ENCODE results near the gene VAMP2. TPM values are rescaled to one million over a fixed set of nuclear protein-coding genes. Genes with fewer than 3 reads are reported as not detected.

The VAMP2 gene
- total and polyA plus RNA-seq, 10 of the 15 experiments (the other 5 are each of a cell fraction or from before 2014, with no cell fraction given): 3.0 to 35.2 (median 25.0) TPM

- TF ChIP-seq CEBPB (IDR thresholded peaks at IDR 0.05; ENCODE audit: borderline replicate concordance in 1 of 2, low read depth in 2 of 2, low read length in 2 of 2) (no peak), CHD4 (IDR thresholded peaks at IDR 0.05) (no peak), IKZF1 (conservative IDR thresholded peaks at IDR 0.05) (peak; percentile 94), ETV6 (conservative IDR thresholded peaks at IDR 0.05 in 1 of 2, IDR thresholded peaks at IDR 0.05 in 1 of 2; ENCODE audit: borderline replicate concordance in 1 of 2, low read depth in 1 of 2) (no peak), RELB (IDR thresholded peaks at IDR 0.05; ENCODE audit: low read depth) (peak; percentile 67; the same call in 1 of the 2 replicates), IRF4 (IDR thresholded peaks at IDR 0.05; ENCODE audit: low read depth, low read length) (peak; percentile 60; the same call in 1 of the 2 replicates), BCL3 (IDR thresholded peaks at IDR 0.05; ENCODE audit: borderline replicate concordance, insufficient read depth, low read depth, low read length, poor library complexity, severe bottlenecking) (no peak), CHD1 (IDR thresholded peaks at IDR 0.05; ENCODE audit: low read depth, low read length) (no peak), RAD51 (IDR thresholded peaks at IDR 0.05) (no peak), MTA2 (IDR thresholded peaks at IDR 0.05; ENCODE audit: low read depth) (peak; percentile 12; the same call in 1 of the 2 replicates), SPI1 (IDR thresholded peaks at IDR 0.05; ENCODE audit: borderline replicate concordance, insufficient read depth, low read depth, low read length) (no peak; the same call in 1 of the 2 replicates), TCF3 (IDR thresholded peaks at IDR 0.05; ENCODE audit: borderline replicate concordance, insufficient read depth, low read depth, low read length) (peak; percentile 72; the same call in 1 of the 2 replicates)
- TF ChIP-seq, protein P1, sequence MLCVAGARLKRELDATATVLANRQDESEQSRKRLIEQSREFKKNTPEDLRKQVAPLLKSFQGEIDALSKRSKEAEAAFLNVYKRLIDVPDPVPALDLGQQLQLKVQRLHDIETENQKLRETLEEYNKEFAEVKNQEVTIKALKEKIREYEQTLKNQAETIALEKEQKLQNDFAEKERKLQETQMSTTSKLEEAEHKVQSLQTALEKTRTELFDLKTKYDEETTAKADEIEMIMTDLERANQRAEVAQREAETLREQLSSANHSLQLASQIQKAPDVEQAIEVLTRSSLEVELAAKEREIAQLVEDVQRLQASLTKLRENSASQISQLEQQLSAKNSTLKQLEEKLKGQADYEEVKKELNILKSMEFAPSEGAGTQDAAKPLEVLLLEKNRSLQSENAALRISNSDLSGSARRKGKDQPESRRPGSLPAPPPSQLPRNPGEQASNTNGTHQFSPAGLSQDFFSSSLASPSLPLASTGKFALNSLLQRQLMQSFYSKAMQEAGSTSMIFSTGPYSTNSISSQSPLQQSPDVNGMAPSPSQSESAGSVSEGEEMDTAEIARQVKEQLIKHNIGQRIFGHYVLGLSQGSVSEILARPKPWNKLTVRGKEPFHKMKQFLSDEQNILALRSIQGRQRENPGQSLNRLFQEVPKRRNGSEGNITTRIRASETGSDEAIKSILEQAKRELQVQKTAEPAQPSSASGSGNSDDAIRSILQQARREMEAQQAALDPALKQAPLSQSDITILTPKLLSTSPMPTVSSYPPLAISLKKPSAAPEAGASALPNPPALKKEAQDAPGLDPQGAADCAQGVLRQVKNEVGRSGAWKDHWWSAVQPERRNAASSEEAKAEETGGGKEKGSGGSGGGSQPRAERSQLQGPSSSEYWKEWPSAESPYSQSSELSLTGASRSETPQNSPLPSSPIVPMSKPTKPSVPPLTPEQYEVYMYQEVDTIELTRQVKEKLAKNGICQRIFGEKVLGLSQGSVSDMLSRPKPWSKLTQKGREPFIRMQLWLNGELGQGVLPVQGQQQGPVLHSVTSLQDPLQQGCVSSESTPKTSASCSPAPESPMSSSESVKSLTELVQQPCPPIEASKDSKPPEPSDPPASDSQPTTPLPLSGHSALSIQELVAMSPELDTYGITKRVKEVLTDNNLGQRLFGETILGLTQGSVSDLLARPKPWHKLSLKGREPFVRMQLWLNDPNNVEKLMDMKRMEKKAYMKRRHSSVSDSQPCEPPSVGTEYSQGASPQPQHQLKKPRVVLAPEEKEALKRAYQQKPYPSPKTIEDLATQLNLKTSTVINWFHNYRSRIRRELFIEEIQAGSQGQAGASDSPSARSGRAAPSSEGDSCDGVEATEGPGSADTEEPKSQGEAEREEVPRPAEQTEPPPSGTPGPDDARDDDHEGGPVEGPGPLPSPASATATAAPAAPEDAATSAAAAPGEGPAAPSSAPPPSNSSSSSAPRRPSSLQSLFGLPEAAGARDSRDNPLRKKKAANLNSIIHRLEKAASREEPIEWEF (IDR thresholded peaks at IDR 0.05; ENCODE audit: insufficient replicate concordance, low read depth, low read length): no peak
- TF ChIP-seq, protein P2, sequence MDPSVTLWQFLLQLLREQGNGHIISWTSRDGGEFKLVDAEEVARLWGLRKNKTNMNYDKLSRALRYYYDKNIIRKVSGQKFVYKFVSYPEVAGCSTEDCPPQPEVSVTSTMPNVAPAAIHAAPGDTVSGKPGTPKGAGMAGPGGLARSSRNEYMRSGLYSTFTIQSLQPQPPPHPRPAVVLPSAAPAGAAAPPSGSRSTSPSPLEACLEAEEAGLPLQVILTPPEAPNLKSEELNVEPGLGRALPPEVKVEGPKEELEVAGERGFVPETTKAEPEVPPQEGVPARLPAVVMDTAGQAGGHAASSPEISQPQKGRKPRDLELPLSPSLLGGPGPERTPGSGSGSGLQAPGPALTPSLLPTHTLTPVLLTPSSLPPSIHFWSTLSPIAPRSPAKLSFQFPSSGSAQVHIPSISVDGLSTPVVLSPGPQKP (IDR thresholded peaks at IDR 0.05; ENCODE audit: low read depth, low read length): peak; percentile 84
- TF ChIP-seq, protein P3, sequence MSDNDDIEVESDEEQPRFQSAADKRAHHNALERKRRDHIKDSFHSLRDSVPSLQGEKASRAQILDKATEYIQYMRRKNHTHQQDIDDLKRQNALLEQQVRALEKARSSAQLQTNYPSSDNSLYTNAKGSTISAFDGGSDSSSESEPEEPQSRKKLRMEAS (IDR thresholded peaks at IDR 0.05; ENCODE audit: low read depth, low read length): peak; percentile 86; the same call in 1 of the 2 replicates
- TF ChIP-seq, protein P4, sequence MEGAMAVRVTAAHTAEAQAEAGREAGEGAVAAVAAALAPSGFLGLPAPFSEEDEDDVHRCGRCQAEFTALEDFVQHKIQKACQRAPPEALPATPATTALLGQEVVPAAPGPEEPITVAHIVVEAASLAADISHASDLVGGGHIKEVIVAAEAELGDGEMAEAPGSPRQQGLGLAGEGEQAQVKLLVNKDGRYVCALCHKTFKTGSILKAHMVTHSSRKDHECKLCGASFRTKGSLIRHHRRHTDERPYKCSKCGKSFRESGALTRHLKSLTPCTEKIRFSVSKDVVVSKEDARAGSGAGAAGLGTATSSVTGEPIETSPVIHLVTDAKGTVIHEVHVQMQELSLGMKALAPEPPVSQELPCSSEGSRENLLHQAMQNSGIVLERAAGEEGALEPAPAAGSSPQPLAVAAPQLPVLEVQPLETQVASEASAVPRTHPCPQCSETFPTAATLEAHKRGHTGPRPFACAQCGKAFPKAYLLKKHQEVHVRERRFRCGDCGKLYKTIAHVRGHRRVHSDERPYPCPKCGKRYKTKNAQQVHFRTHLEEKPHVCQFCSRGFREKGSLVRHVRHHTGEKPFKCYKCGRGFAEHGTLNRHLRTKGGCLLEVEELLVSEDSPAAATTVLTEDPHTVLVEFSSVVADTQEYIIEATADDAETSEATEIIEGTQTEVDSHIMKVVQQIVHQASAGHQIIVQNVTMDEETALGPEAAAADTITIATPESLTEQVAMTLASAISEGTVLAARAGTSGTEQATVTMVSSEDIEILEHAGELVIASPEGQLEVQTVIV (IDR thresholded peaks at IDR 0.05; ENCODE audit: borderline replicate concordance, partially characterized antibody): no peak
These were observed 11.6 kb downstream of the VAMP2 start (continued) for GRCh38 chr17:8151120-8151640.

Data from GM12878 (cell line).